Thyroid gland (tissue), 4 donors: ENCODE data around the gene BCL7C.

Source experiments
- CTCF ChIP-seq, 6 experiments: fragments of 200-600 bp in 3 of 6; fragments of 450-650 bp in 3 of 6; sonication (generic) in 3 of 6; IDR thresholded peaks; one replicate each; pipeline ENCODE4 v1.5.1; 2016 to 2019; ENCODE audit warnings: antibody characterized with exemption in 6 of 6, mild to moderate bottlenecking in 2 of 6, inconsistent platforms in 1 of 6, moderate library complexity in 1 of 6
- POLR2A ChIP-seq, 2 donors: fragments of 450-650 bp; IDR thresholded peaks; one replicate each; pipeline ENCODE4 v1.6.1; 2017; ENCODE audit warnings: antibody characterized with exemption in 2 of 2, mild to moderate bottlenecking in 2 of 2, moderate library complexity in 1 of 2

- TF ChIP-seq CTCF (IDR thresholded peaks at IDR 0.05): no peak
- no peak for TF ChIP-seq POLR2A (IDR thresholded peaks at IDR 0.05)
Measured at GRCh38 chr16:30837904-30838303, 56.0 kb downstream of the BCL7C start.
